GM12891 (cell line): Measurements from ENCODE around the gene SLC45A2.
"Not testable (repeated sequence)": the region's sequence is repeated elsewhere in the genome, so short reads cannot be mapped to it uniquely, and the experiment has no call there.

Experiments
- POLR2A ChIP-seq: IDR thresholded peaks from 2 replicates; pipeline ENCODE4 v1.6.1; 2011; ENCODE audit warnings: low read depth, low read length, control low read depth
- TAF1 ChIP-seq: IDR thresholded peaks from 2 replicates; pipeline ENCODE4 v1.6.1; 2011; ENCODE audit warnings: low read depth, low read length, control low read depth

DNA sequence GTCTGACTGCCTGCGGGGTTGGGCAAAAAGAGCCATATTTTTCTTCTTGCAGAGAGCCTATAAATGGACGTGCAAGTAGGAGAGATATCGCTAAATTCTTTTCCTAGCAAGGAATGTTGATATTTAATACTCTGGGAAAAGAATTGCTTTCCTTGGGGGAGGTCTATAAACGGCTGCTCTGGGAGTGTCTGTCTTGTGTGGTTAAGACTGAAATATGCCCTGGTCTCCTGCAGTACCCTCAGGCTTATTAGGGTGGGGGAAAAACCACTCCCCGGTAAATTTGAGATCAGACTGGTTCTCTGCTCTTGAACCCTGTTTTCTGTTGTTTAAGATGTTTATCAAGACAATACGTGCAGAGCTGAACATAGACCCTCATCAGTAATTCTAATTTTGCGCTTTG is 78.2 kb downstream of the SLC45A2 start:
- TF ChIP-seq POLR2A, TAF1: not testable (repeated sequence)
